GM12878 (cell line): Measurements from ENCODE around the gene CD7. TPM values are rescaled to one million over a fixed set of nuclear protein-coding genes. Genes with fewer than 3 reads are reported as not detected.

Source experiments
- ATAC-seq: fragments of 200-7000 bp; cut with Tn5 transposase; 3 replicates; pipeline ENCODE4 v1.9.1; 2020; ENCODE audit warnings: mild to moderate bottlenecking, moderate library complexity
- BruUV-seq: library from RNA; stranded (reverse); fragments of 400-500 nt; replicated peaks from 2 replicates; lab custom pipeline; 2021; lab: Mats Ljungman, UMichigan
- CTCF ChIA-PET: fragments of 300-600 bp; sonication (Branson Sonifier 250); formaldehyde crosslinking; extraction: SDS; loops from one replicate; lab custom pipeline; 2021; ENCODE audit warnings: inconsistent platforms; lab: Yijun Ruan, JAX
- POLR2A ChIA-PET: fragments of 350-600 bp; formaldehyde crosslinking; extraction: SDS; loops from one replicate; lab custom pipeline; 2021; ENCODE audit warnings: inconsistent platforms; lab: Charles Lee
- RAD21 ChIA-PET: fragments of 300-600 bp; sonication (Branson Sonifier 250); formaldehyde crosslinking; loops from one replicate; lab custom pipeline; 2023; ENCODE audit warnings: antibody characterized with exemption; ENCODE audit not compliant: unreplicated experiment; lab: Charles Lee
- SMC1A ChIA-PET: fragments of 300-600 bp; sonication (Branson Sonifier 250); formaldehyde crosslinking; loops from one replicate; lab custom pipeline; 2023; ENCODE audit not compliant: unreplicated experiment, uncharacterized antibody; lab: Charles Lee
- DNase-seq: peaks from one replicate; pipeline ENCODE4 v3.0.0-alpha.2; 2011; ENCODE audit warnings: low read depth, low spot score
- FAIRE-seq: peaks from 3 replicates; lab custom pipeline; 2011; peaks lifted over from hg19 to GRCh38; lab: Jason Lieb, UNC
- H2AFZ ChIP-seq: 2 replicates; pipeline ENCODE4 v1.6.0; 2011; ENCODE audit warnings: low read depth, low read length, control low read depth; ENCODE audit not compliant: control insufficient read depth
- H3K27ac ChIP-seq: 2 replicates; pipeline ENCODE4 v1.5.1; 2011; ENCODE audit warnings: control low read depth; ENCODE audit not compliant: control insufficient read depth, insufficient read depth
- H3K27me3 ChIP-seq, 2 experiments: replicated peaks in 1 of 2; 2 replicates each; pipeline versions ENCODE4 v1.6.0 to v1.6.1; 2011; ENCODE audit warnings: low read length in 1 of 2; ENCODE audit not compliant: control insufficient read depth in 2 of 2, insufficient read depth in 2 of 2
- H3K36me3 ChIP-seq, 2 experiments: 2 replicates each; pipeline ENCODE4 v1.5.1; 2011; ENCODE audit warnings: low read length in 1 of 2; ENCODE audit not compliant: control insufficient read depth in 2 of 2, insufficient read depth in 2 of 2
- H3K4me1 ChIP-seq: 2 replicates; pipeline ENCODE4 v1.6.1; 2011; ENCODE audit warnings: mild to moderate bottlenecking, low read length, moderate library complexity, mixed read lengths; ENCODE audit not compliant: control insufficient read depth, insufficient read depth
- H3K4me2 ChIP-seq: 2 replicates; pipeline ENCODE4 v1.6.0; 2011; ENCODE audit warnings: control low read depth; ENCODE audit not compliant: control insufficient read depth, insufficient read depth
- H3K4me3 ChIP-seq: fragments of 200-600 bp; sonication (generic); 2 replicates; pipeline ENCODE4 v1.5.1; 2016
- H3K79me2 ChIP-seq: 2 replicates; pipeline ENCODE4 v1.6.0; 2011; ENCODE audit warnings: low read length; ENCODE audit not compliant: control insufficient read depth, insufficient read depth
- H3K9ac ChIP-seq: 2 replicates; pipeline ENCODE4 v1.8.0; 2011; ENCODE audit warnings: low read length, control low read depth, mixed read lengths; ENCODE audit not compliant: control insufficient read depth, insufficient read depth
- H3K9me3 ChIP-seq: replicated peaks from 3 replicates; pipeline ENCODE4 v1.5.1; 2011; ENCODE audit warnings: mild to moderate bottlenecking, low read length; ENCODE audit not compliant: control insufficient read depth, insufficient read depth
- H4K20me1 ChIP-seq: 2 replicates; pipeline ENCODE4 v1.6.0; 2011; ENCODE audit not compliant: control insufficient read depth, insufficient read depth
- BACH1 ChIP-seq: fragments of 450-650 bp; IDR thresholded peaks from 2 replicates; pipeline ENCODE4 v1.6.1; 2017; ENCODE audit warnings: mild to moderate bottlenecking, borderline replicate concordance
- CBX5 ChIP-seq: sonication (generic); IDR thresholded peaks from 2 replicates; pipeline ENCODE4 v1.6.1; 2016; ENCODE audit warnings: low read depth, moderate library complexity, mild to moderate bottlenecking, inconsistent platforms
- CREM ChIP-seq: IDR thresholded peaks from 2 replicates; pipeline ENCODE4 v1.6.1; 2014; ENCODE audit warnings: antibody characterized with exemption, low read depth
- EGR1 ChIP-seq, 2 experiments: IDR thresholded peaks; 1 replicate in 1 of 2; 2 replicates in 1 of 2; pipeline ENCODE4 v1.6.1; 2011 to 2012; ENCODE audit warnings: low read depth in 2 of 2, low read length in 2 of 2, borderline replicate concordance in 1 of 2, mild to moderate bottlenecking in 1 of 2, moderate library complexity in 1 of 2
- HDAC2 ChIP-seq: fragments of 200-600 bp; sonication (generic); IDR thresholded peaks from 2 replicates; pipeline ENCODE4 v1.6.1; 2017
- JUNB ChIP-seq: IDR thresholded peaks from 2 replicates; pipeline ENCODE4 v1.6.1; 2016; ENCODE audit warnings: antibody characterized with exemption, mild to moderate bottlenecking
- RUNX3 ChIP-seq: IDR thresholded peaks from 2 replicates; pipeline ENCODE4 v1.6.1; 2012; ENCODE audit warnings: low read length, inconsistent platforms
- SMAD5 ChIP-seq: IDR thresholded peaks from 2 replicates; pipeline ENCODE4 v1.6.1; 2016; ENCODE audit warnings: antibody characterized with exemption, low read depth
- SP1 ChIP-seq: IDR thresholded peaks from one replicate; pipeline ENCODE4 v1.6.1; 2011; ENCODE audit warnings: low read depth, low read length
- USF2 ChIP-seq: IDR thresholded peaks from 2 replicates; pipeline ENCODE4 v1.6.1; 2011; ENCODE audit warnings: low read depth, low read length, improper control_type of control experiment, borderline replicate concordance
- ZNF622 ChIP-seq: fragments of 450-650 bp; IDR thresholded peaks from 2 replicates; pipeline ENCODE4 v1.6.1; 2017; ENCODE audit warnings: mild to moderate bottlenecking, inconsistent platforms
- WGBS: methylation state at CpG from one replicate; pipeline ENCODE4 v1.1.6; 2016; ENCODE audit warnings: low lambda C conversion rate; ENCODE audit not compliant: insufficient replicate concordance, insufficient coverage; ENCODE audit errors: missing lambda C conversion rate; 5-methylcytosine and 5-hydroxymethylcytosine counted together
- in situ Hi-C: fragments of 300-500 bp; cut with MboI; formaldehyde crosslinking; loops from 9 replicates; pipeline ENCODE4 v1.14.3; 2018; ENCODE audit warnings: mixed read lengths
- intact Hi-C: fragments of 100-400 bp; cut with micrococcal nuclease; formaldehyde crosslinking; loops from one replicate; pipeline ENCODE4 v1.14.2; 2022; ENCODE audit not compliant: unreplicated experiment
- polyA plus RNA-seq, 11 experiments: library from polyadenylated mRNA; depleted of rRNA in 4 of 11; unstranded in 6 of 11; stranded (reverse) in 5 of 11; fragments of >200 nt; fragmentation: Nextera tagmentation in 4 of 11; fragmentation: Illumina TruSeq in 1 of 11; extraction: Ambion mirVana in 4 of 11; extraction: Trizol in 1 of 11; gene quantifications; 1 replicate in 1 of 11; 2 replicates in 10 of 11; pipeline versions ENCODE4 v1.2.1 to v1.2.3, GENCODE V29; 2011 to 2016; ENCODE audit warnings: inconsistent platforms in 2 of 11, missing spikeins in 2 of 11, low read depth in 1 of 11
- total RNA-seq, 4 experiments: library from RNA; depleted of rRNA in 3 of 4; stranded (reverse); fragments of >200 nt in 3 of 4; fragmentation: Illumina TruSeq in 1 of 4; extraction: Trizol in 1 of 4; gene quantifications; 2 replicates each; pipeline versions ENCODE4 v1.2.1 to v1.2.3, GENCODE V29; 2013 to 2021

Gene CD7
- total and polyA plus RNA-seq, 10 of the 15 experiments (the other 5 are each of a cell fraction or from before 2014, with no cell fraction given): 0.33 TPM; not detected in 9

DNA sequence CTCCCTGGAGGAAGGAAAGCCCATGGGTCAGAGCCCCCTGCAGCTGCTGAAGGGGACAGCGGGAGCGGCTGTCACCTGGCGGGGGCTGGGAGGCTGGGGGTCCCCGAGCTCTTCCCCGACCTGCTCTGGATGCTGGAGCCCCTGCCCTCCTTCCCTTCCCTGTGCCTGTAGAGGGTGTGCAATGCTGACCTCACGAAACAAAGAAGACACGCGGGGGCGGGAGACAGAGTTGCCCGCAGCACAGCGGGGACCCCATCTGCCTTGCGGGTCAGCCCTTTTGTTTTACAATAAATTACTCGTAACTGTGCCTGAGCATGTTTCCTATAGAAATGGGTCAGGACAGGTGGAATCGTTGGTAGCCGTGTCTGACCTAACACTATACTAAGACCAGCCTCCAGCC, 9.9 kb upstream of the CD7 start:
- no peak for FAIRE-seq
- ATAC-seq: no peak
- H3K4me1 ChIP-seq: no peaks in the 10 kb centered on the region; the same call in 1 of the 2 replicates
- H3K9ac ChIP-seq: no peak overlapping the region
- no TSS peak for BruUV-seq
- TF ChIP-seq SP1: no peak
- no peak for TF ChIP-seq SMAD5
- no peak for TF ChIP-seq BACH1
- no peak for TF ChIP-seq JUNB
- no peak for TF ChIP-seq ZNF622
- TF ChIP-seq USF2: no peak
- no peak for TF ChIP-seq CBX5
- TF ChIP-seq RUNX3: no peak
- no peak for TF ChIP-seq CREM
- TF ChIP-seq EGR1 (IDR thresholded peaks at IDR 0.05; ENCODE audit: borderline replicate concordance in 1 of 2, low read depth in 2 of 2, low read length in 2 of 2): no peak
- no peak for TF ChIP-seq HDAC2
- peaks cover 0 to under 1% of the 10 kb centered on the region in 2 experiments; a peak in 2 of 4 replicates for H3K27me3 ChIP-seq
- DNase-seq: no peak
- 65% methylated on average over 15 of the region's 15 CpGs for WGBS
- intact Hi-C loops: no loop called here
- SMC1A ChIA-PET: no interaction called here
- no peak overlapping the region for H2AFZ ChIP-seq
- H3K27ac ChIP-seq: no peak overlapping the region
- no peaks in the 10 kb centered on the region; the same call in 2 of the 3 replicates for H3K9me3 ChIP-seq
- no peaks in the 10 kb centered on the region for H3K79me2 ChIP-seq
- POLR2A ChIA-PET: no interaction called here
- H3K4me2 ChIP-seq: no peak overlapping the region
- no peak overlapping the region for H3K4me3 ChIP-seq
- in situ Hi-C loops: no loop called here
- CTCF ChIA-PET: no interaction called here
- RAD21 ChIA-PET: interaction anchor here (1.0 kb wide), 1 partner anchor 13 kb away, joined by 3 read pairs; no protein-coding TSS in a partner anchor
- H3K36me3 ChIP-seq: no peaks in the 10 kb centered on the region
- H4K20me1 ChIP-seq: no peaks in the 10 kb centered on the region
